ENCODE measurements around the gene ANGPT4. TPM values are rescaled to one million over a fixed set of nuclear protein-coding genes. Genes with fewer than 3 reads are reported as not detected.

Gene ANGPT4
- total RNA-seq, 1 experiment from 2014 or later, result 0.20 TPM

DNA sequence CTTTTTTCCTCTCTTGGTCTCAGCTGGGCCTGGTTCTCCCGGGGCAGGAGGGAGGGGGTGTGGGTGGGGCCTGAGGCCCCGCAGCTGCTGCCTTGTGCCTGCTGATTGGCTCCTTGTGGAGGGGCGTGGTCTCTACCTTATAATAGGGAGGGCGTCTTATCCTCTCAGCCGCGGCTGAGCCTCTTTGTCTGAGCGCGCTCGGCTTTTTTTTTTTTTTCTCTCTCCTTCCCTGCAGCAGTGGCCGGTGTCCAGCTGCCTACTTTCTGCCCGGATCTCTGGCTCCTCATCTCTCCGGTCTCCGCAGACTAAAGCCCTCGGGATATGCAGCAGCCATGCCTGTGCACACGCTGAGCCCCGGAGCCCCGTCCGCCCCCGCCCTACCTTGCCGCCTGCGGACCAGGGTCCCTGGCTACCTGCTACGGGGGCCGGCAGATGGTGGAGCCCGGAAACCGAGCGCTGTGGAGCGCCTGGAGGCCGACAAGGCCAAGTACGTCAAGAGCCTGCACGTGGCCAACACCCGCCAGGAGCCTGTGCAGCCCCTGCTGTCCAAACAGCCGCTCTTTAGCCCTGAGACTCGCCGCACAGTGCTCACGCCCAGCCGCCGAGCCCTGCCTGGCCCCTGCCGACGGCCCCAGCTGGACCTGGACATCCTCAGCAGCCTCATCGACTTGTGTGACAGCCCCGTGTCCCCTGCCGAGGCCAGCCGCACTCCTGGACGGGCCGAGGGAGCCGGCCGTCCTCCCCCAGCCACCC lies 71.5 kb downstream of the ANGPT4 start:
- H3K4me1 Mint-ChIP-seq, result peaks cover 44% of the 10 kb centered on the region

DNA sequence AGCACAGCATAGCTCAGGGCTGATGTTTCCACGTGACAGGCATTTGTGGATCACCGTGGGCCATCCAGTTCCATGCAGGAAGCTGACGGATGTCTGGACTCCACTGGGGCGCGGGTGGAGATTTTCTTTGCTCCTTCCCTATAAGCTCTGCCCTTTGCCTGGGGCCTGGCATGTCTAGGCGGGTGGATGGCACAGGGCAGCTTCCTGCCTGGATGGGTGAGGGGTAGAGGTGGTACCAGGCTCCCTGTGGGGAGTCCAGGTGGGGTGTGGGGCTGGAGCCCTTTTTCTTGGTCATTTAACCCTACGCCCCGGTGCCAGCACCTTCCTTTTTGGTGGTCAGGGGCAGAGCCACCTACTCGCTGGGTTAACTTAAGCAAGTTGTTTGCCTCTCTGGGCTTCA lies 72.2 kb downstream of the ANGPT4 start:
- TF ChIP-seq, protein P1, sequence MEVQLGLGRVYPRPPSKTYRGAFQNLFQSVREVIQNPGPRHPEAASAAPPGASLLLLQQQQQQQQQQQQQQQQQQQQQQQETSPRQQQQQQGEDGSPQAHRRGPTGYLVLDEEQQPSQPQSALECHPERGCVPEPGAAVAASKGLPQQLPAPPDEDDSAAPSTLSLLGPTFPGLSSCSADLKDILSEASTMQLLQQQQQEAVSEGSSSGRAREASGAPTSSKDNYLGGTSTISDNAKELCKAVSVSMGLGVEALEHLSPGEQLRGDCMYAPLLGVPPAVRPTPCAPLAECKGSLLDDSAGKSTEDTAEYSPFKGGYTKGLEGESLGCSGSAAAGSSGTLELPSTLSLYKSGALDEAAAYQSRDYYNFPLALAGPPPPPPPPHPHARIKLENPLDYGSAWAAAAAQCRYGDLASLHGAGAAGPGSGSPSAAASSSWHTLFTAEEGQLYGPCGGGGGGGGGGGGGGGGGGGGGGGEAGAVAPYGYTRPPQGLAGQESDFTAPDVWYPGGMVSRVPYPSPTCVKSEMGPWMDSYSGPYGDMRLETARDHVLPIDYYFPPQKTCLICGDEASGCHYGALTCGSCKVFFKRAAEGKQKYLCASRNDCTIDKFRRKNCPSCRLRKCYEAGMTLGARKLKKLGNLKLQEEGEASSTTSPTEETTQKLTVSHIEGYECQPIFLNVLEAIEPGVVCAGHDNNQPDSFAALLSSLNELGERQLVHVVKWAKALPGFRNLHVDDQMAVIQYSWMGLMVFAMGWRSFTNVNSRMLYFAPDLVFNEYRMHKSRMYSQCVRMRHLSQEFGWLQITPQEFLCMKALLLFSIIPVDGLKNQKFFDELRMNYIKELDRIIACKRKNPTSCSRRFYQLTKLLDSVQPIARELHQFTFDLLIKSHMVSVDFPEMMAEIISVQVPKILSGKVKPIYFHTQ (CRISPR knock-in tag; IDR thresholded peaks at IDR 0.05), result no peak
- TF ChIP-seq ZNF232 (CRISPR knock-in tag; IDR thresholded peaks at IDR 0.05) (no peak), TCF7 (CRISPR knock-in tag; IDR thresholded peaks at IDR 0.05; ENCODE audit: low read depth) (no peak), NR3C1 (CRISPR knock-in tag; conservative IDR thresholded peaks at IDR 0.05; ENCODE audit: low read depth) (no peak)
- TF ChIP-seq, protein P2, sequence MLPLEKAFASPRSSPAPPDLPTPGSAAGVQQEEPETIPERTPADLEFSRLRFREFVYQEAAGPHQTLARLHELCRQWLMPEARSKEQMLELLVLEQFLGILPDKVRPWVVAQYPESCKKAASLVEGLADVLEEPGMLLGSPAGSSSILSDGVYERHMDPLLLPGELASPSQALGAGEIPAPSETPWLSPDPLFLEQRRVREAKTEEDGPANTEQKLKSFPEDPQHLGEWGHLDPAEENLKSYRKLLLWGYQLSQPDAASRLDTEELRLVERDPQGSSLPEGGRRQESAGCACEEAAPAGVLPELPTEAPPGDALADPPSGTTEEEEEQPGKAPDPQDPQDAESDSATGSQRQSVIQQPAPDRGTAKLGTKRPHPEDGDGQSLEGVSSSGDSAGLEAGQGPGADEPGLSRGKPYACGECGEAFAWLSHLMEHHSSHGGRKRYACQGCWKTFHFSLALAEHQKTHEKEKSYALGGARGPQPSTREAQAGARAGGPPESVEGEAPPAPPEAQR (CRISPR knock-in tag; IDR thresholded peaks at IDR 0.05), result no peak
- Mint-ChIP-seq H3K36me3 (no peaks in the 10 kb centered on the region; the same call in 1 of the 2 replicates), H3K4me1 (peaks cover 44% of the 10 kb centered on the region), H3K4me3 (no peak overlapping the region), H3K9me3 (no peaks in the 10 kb centered on the region), H3K27me3 (ENCODE audit: low read depth) (peaks cover 12% of the 10 kb centered on the region), H3K27ac (no peak overlapping the region)
- DNase-seq (ENCODE audit: low spot score), result no peak
- CTCF ChIA-PET, result interaction anchor here (1.1 to 2.0 kb wide), 6 partner anchors 10 to 68 kb away, joined by 3 to 10 read pairs (median 6); partner anchors contain the start of gene FAM110A
- POLR2A ChIA-PET, result interaction anchor here (0.7 to 1.3 kb wide), 4 partner anchors 11 to 855 kb away, joined by 3 to 4 read pairs (median 4); partner anchors contain the start of gene FAM110A
- ATAC-seq, result no peak

More for the DNA sequence above, 71.5 kb downstream of the ANGPT4 start:
- Mint-ChIP-seq H3K36me3 (no peaks in the 10 kb centered on the region; the same call in 1 of the 2 replicates), H3K9me3 (no peaks in the 10 kb centered on the region), H3K27me3 (ENCODE audit: low read depth) (peaks cover 12% of the 10 kb centered on the region), H3K27ac (no peak overlapping the region), H3K4me3 (peak overlapping the region; percentile 70)
- ChIA-PET CTCF (interaction anchor here (1.0 to 2.0 kb wide), 7 partner anchors 11 to 67 kb away, joined by 3 to 10 read pairs (median 6); partner anchors contain the start of gene FAM110A), POLR2A (interaction anchor here (0.6 to 0.7 kb wide), 4 partner anchors 11 to 854 kb away, joined by 3 to 4 read pairs (median 4); partner anchors contain the start of gene FAM110A)
- peak; percentile 92 for DNase-seq (ENCODE audit: low spot score)
- TF ChIP-seq ZNF121 (CRISPR knock-in tag; IDR thresholded peaks at IDR 0.05) (peak; percentile 48; the same call in 1 of the 2 replicates), FOXK1 (CRISPR knock-in tag; IDR thresholded peaks at IDR 0.05) (peak; percentile 39; the same call in 1 of the 2 replicates), NR2C2 (CRISPR knock-in tag; IDR thresholded peaks at IDR 0.05) (0 out of 2 replicates have a peak, but pooled peaks have one; percentile 18), ZNF263 (CRISPR knock-in tag; IDR thresholded peaks at IDR 0.05; ENCODE audit: low read depth) (0 out of 2 replicates have a peak, but pooled peaks have one; percentile 35), ZNF396 (CRISPR knock-in tag; IDR thresholded peaks at IDR 0.05; ENCODE audit: borderline replicate concordance) (no peak), JAZF1 (CRISPR knock-in tag; IDR thresholded peaks at IDR 0.05) (no peak)
- TF ChIP-seq, protein P3, sequence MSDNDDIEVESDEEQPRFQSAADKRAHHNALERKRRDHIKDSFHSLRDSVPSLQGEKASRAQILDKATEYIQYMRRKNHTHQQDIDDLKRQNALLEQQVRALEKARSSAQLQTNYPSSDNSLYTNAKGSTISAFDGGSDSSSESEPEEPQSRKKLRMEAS (CRISPR knock-in tag; IDR thresholded peaks at IDR 0.05), result peak; percentile 65; the same call in 1 of the 2 replicates
- TF ChIP-seq, protein P4, sequence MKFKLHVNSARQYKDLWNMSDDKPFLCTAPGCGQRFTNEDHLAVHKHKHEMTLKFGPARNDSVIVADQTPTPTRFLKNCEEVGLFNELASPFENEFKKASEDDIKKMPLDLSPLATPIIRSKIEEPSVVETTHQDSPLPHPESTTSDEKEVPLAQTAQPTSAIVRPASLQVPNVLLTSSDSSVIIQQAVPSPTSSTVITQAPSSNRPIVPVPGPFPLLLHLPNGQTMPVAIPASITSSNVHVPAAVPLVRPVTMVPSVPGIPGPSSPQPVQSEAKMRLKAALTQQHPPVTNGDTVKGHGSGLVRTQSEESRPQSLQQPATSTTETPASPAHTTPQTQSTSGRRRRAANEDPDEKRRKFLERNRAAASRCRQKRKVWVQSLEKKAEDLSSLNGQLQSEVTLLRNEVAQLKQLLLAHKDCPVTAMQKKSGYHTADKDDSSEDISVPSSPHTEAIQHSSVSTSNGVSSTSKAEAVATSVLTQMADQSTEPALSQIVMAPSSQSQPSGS (CRISPR knock-in tag; IDR thresholded peaks at IDR 0.05; ENCODE audit: borderline replicate concordance, low read depth), result no peak
- TF ChIP-seq, protein P5, sequence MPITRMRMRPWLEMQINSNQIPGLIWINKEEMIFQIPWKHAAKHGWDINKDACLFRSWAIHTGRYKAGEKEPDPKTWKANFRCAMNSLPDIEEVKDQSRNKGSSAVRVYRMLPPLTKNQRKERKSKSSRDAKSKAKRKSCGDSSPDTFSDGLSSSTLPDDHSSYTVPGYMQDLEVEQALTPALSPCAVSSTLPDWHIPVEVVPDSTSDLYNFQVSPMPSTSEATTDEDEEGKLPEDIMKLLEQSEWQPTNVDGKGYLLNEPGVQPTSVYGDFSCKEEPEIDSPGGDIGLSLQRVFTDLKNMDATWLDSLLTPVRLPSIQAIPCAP (CRISPR knock-in tag; IDR thresholded peaks at IDR 0.05), result peak; percentile 51; the same call in 1 of the 2 replicates
- TF ChIP-seq, protein P6, sequence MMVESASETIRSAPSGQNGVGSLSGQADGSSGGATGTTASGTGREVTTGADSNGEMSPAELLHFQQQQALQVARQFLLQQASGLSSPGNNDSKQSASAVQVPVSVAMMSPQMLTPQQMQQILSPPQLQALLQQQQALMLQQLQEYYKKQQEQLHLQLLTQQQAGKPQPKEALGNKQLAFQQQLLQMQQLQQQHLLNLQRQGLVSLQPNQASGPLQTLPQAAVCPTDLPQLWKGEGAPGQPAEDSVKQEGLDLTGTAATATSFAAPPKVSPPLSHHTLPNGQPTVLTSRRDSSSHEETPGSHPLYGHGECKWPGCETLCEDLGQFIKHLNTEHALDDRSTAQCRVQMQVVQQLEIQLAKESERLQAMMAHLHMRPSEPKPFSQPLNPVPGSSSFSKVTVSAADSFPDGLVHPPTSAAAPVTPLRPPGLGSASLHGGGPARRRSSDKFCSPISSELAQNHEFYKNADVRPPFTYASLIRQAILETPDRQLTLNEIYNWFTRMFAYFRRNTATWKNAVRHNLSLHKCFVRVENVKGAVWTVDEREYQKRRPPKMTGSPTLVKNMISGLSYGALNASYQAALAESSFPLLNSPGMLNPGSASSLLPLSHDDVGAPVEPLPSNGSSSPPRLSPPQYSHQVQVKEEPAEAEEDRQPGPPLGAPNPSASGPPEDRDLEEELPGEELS (CRISPR knock-in tag; IDR thresholded peaks at IDR 0.05), result 0 out of 2 replicates have a peak, but pooled peaks have one; percentile 57
- TF ChIP-seq, protein P7, sequence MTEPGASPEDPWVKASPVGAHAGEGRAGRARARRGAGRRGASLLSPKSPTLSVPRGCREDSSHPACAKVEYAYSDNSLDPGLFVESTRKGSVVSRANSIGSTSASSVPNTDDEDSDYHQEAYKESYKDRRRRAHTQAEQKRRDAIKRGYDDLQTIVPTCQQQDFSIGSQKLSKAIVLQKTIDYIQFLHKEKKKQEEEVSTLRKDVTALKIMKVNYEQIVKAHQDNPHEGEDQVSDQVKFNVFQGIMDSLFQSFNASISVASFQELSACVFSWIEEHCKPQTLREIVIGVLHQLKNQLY (CRISPR knock-in tag; IDR thresholded peaks at IDR 0.05), result no peak
- peak; percentile 87 for ATAC-seq

Data from WTC11 (cell line).